C4-2B (cell line): ENCODE data around the gene OLA1.

Experiments used
- H3K27ac ChIP-seq: fragments of 450-650 bp; 2 replicates; pipeline ENCODE4 v1.5.1; 2017
- CTCF ChIP-seq: fragments of 450-650 bp; conservative IDR thresholded peaks from 2 replicates; pipeline ENCODE4 v1.5.1; 2017; ENCODE audit warnings: mild to moderate bottlenecking
- ZFX ChIP-seq: fragments of 450-650 bp; IDR thresholded peaks from 2 replicates; pipeline ENCODE4 v1.6.1; 2017

OLA1 gene

DNA sequence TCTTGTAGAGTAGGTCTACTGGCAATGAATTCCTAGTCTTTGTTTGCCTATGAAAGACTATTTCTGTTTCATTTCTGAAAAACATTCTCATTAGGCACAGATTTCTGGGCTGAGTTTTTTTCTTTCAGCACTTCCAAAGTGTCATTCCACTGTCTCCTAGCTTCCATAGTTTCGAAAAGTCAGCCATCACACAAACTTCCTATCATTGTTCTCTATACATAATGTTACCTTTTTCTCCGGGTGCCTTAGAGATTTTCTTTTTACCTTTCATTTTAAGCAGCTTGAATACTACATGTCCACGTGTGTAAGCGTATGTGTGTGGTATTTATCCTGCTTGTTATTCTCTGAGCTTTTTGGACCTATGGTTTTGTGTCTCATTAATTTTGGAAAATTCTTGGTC lies 55.7 kb downstream of the OLA1 start:
- TF ChIP-seq ZFX (no peak), CTCF (no peak)
- no peak overlapping the region for H3K27ac ChIP-seq

- TF ChIP-seq CTCF (no peak), ZFX (no peak)
- no peak overlapping the region for H3K27ac ChIP-seq
These were observed 56.8 kb downstream of the OLA1 start for GRCh38 chr2:174191342-174192074.

DNA sequence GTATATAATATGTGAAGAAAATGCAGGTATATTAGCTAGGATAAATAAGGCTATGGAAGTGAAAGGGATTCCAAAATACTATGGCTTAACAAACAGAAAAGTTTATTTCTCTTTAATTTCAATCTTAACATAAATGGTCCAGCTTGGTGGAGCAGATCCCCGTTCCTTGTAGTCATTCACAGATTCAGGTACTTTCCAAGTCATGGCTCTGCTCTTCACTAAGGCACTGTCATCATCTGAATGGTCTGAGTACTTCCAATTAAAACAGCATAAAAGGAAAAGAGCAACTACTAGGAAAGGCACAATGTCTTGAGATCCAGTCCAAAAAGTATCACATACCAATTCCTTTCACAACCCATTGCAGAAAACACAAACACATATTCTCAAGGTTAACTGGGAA lies 63.4 kb downstream of the OLA1 start:
- no peak overlapping the region for H3K27ac ChIP-seq
- no peak for TF ChIP-seq CTCF
- no peak for TF ChIP-seq ZFX

- H3K27ac ChIP-seq: no peak overlapping the region
- TF ChIP-seq CTCF: no peak
- TF ChIP-seq ZFX: no peak
These were observed 63.8 kb downstream of the OLA1 start for GRCh38 chr2:174184504-174184903.

DNA sequence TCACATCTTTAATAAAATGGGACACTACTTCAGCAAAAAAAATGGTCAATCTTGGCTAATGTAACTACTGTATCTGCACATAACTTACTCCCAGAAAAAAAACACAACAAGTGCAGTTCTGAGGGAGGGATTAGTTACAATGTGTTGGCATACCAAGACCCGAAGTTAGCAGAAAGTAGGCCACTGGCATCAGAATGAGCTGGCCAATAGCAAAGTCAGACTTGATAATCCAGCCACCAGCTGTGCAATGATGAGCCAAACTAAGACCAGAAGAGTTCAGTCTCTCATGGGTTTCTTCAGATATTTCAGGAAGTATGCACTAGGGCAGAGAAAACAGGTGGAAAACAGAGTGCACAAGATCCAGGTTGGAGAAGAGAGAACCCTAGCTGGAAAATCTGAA lies 65.3 kb downstream of the OLA1 start:
- TF ChIP-seq CTCF (no peak), ZFX (no peak)
- no peak overlapping the region for H3K27ac ChIP-seq

GRCh38 chr2:174181368-174181767 lies 67.0 kb downstream of the OLA1 start:
- no peak overlapping the region for H3K27ac ChIP-seq
- TF ChIP-seq ZFX: no peak
- TF ChIP-seq CTCF: no peak

GRCh38 chr2:174180726-174181236 lies 67.6 kb downstream of the OLA1 start:
- H3K27ac ChIP-seq: no peak overlapping the region
- TF ChIP-seq CTCF (peak; percentile 3; the same call in 1 of the 2 replicates), ZFX (no peak)
